H1 (cell line): ENCODE measurements around the gene TRIM7. TPM values are rescaled to one million over a fixed set of nuclear protein-coding genes. Genes with fewer than 3 reads are reported as not detected.

Experiments
- BACH1 ChIP-seq: IDR thresholded peaks from 2 replicates; pipeline ENCODE4 v1.6.1; 2012; ENCODE audit warnings: low read length, improper control_type of control experiment
- CBX5 ChIP-seq: fragments of 300-800, 300-1000 bp; sonication (generic); IDR thresholded peaks from 2 replicates; pipeline ENCODE4 v1.7.1; 2016; ENCODE audit warnings: antibody characterized with exemption, low read length, low read depth
- CREB1 ChIP-seq: IDR thresholded peaks from 2 replicates; pipeline ENCODE4 v1.6.1; 2012; ENCODE audit warnings: inconsistent platforms
- CTBP2 ChIP-seq: IDR thresholded peaks from 2 replicates; pipeline ENCODE4 v1.7.0; 2011; ENCODE audit warnings: borderline replicate concordance, mild to moderate bottlenecking, moderate library complexity, mixed read lengths, low read length; ENCODE audit not compliant: insufficient read depth, insufficient read length
- EGR1 ChIP-seq: IDR thresholded peaks from 2 replicates; pipeline ENCODE4 v1.6.1; 2011; ENCODE audit warnings: low read depth, low read length, borderline replicate concordance
- KDM1A ChIP-seq: fragments of 200-600, 300-600 bp; sonication (generic); IDR thresholded peaks from 2 replicates; pipeline ENCODE4 v1.7.1; 2016; ENCODE audit warnings: mild to moderate bottlenecking, low read length, borderline replicate concordance
- PHF8 ChIP-seq: fragments of 200-600 bp; sonication (generic); conservative IDR thresholded peaks from 2 replicates; pipeline ENCODE4 v1.7.1; 2012; ENCODE audit warnings: low read depth, mild to moderate bottlenecking, inconsistent platforms, low read length, moderate library complexity
- POLR2A ChIP-seq, 2 experiments: IDR thresholded peaks; 1 replicate in 1 of 2; 2 replicates in 1 of 2; pipeline ENCODE4 v1.6.1; 2011; ENCODE audit warnings: low read depth in 2 of 2, low read length in 2 of 2, mild to moderate bottlenecking in 2 of 2; ENCODE audit errors: control extremely low read depth in 1 of 2
- POU5F1 ChIP-seq: IDR thresholded peaks from 2 replicates; pipeline ENCODE4 v1.6.1; 2011; ENCODE audit warnings: low read depth, mild to moderate bottlenecking, low read length, moderate library complexity
- SIX5 ChIP-seq: IDR thresholded peaks from 2 replicates; pipeline ENCODE4 v1.6.1; 2011; ENCODE audit warnings: mild to moderate bottlenecking, low read depth, low read length
- SP4 ChIP-seq: IDR thresholded peaks from 2 replicates; pipeline ENCODE4 v1.6.1; 2012; ENCODE audit warnings: low read length, inconsistent platforms
- TAF1 ChIP-seq: IDR thresholded peaks from 2 replicates; pipeline ENCODE4 v1.6.1; 2011; ENCODE audit warnings: mild to moderate bottlenecking, low read depth, low read length
- USF2 ChIP-seq: IDR thresholded peaks from 2 replicates; pipeline ENCODE4 v1.6.1; 2011; ENCODE audit warnings: low read length, improper control_type of control experiment
- polyA plus RNA-seq, 7 experiments: library from polyadenylated mRNA; depleted of rRNA in 3 of 7; stranded (reverse) in 5 of 7; unstranded in 2 of 7; fragments of >200 nt in 5 of 7; fragments of 200-250 nt in 2 of 7; gene quantifications; 1 replicate in 5 of 7; 2 replicates in 1 of 7; 4 replicates in 1 of 7; pipeline versions ENCODE4 v1.2.1 to v1.2.3, GENCODE V29; 2011 to 2013; ENCODE audit warnings: missing spikeins in 2 of 7, mixed read lengths in 2 of 7
- total RNA-seq: library from RNA; stranded (reverse); fragmentation: NEBNext Ultra II Directional; extraction: Animal tissue kit (Norgen Biotek cat#: 25700); gene quantifications from 2 replicates; pipeline ENCODE4 v1.2.1, GENCODE V29; 2021

Gene TRIM7
- total and polyA plus RNA-seq, 2 of the 8 experiments (the other 6 are each of a cell fraction or from before 2014, with no cell fraction given) = 0.36 to 0.47 TPM

DNA sequence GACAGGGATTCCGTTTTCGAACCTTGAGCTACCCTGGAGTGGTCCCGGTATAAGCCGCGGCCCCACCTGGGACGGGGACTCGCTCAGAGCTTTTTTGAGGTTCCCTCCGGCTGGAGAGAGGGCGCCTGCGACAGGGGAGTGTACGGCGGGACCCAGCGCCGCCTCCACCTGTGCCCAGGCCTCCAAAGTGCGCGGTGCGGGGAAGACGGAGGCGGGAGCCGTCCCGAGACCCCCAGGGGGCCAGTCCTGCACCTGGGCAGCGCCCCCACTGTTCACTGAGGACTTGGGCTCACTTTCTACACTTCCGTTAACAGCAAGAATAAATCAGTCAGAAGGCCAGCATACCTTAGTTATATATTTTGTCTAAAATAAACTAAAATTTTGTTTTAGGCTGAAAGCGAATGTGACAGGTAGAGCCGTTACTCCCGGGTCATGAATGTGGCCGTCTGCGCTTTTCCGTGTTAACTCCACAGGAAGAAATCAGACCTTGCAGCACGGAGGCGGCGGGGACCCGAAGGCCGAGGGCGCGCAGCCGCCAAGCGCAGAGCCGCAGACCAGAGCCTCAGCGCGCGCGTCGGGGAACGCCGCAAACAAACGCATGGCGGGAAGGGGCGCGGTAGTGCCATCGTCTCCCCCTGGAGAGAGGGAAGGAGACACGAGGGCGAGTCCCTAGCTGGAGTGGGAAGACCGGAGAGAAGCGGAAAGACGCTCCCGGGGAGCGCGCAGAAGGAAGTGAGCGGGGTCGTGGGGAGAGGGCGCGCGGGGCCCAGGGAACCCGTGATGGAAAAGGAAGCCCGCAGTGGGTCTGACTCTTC lies 14.1 kb downstream of the TRIM7 start (continued):
- TF ChIP-seq BACH1 = 0 out of 2 replicates have a peak, but pooled peaks have one; percentile 45
- no peak for TF ChIP-seq EGR1
- TF ChIP-seq PHF8 = 0 out of 2 replicates have a peak, but pooled peaks have one; percentile 28
- TF ChIP-seq CREB1 = no peak
- no peak for TF ChIP-seq KDM1A
- TF ChIP-seq USF2 = no peak
- TF ChIP-seq SP4 = no peak; the same call in 1 of the 2 replicates
- TF ChIP-seq POLR2A (IDR thresholded peaks at IDR 0.05; ENCODE audit: control extremely low read depth in 1 of 2, low read depth in 2 of 2, low read length in 2 of 2) = no peak
- TF ChIP-seq SIX5 = no peak
- no peak for TF ChIP-seq CTBP2
- TF ChIP-seq TAF1 = no peak
- no peak for TF ChIP-seq CBX5
- no peak for TF ChIP-seq POU5F1
